GM21423 (cell line): ENCODE measurements around the gene SLC16A4.

Experiments used
- ATAC-seq: cut with Tn5 transposase; IDR thresholded peaks from one replicate; pipeline ENCODE4 v1.9.1; 2021; ENCODE audit warnings: mild to moderate bottlenecking, moderate library complexity; ENCODE audit not compliant: unreplicated experiment

SLC16A4 gene

GRCh38 chr1:110335265-110335664, 55.6 kb downstream of the SLC16A4 start:
- ATAC-seq: no peak

DNA sequence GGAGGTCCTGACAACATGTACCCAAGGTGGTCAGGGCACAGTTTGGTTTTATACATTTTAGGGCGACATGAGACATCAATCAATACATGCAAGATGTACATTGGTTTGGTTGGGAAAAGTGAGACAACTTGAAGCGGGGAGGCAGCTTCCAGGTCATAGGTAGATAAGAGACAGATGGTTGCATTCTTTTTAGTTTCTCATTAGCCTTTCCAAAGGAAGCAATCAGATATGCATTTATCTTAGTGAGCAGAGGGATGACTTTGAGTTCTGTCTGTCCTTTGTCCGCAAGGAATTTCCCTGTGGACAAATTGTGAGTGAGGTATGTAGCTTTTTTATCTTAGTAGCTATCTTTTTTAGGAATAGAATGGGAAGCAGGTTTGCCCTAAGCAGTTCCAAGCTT, 62.1 kb downstream of the SLC16A4 start:
- no peak for ATAC-seq

DNA sequence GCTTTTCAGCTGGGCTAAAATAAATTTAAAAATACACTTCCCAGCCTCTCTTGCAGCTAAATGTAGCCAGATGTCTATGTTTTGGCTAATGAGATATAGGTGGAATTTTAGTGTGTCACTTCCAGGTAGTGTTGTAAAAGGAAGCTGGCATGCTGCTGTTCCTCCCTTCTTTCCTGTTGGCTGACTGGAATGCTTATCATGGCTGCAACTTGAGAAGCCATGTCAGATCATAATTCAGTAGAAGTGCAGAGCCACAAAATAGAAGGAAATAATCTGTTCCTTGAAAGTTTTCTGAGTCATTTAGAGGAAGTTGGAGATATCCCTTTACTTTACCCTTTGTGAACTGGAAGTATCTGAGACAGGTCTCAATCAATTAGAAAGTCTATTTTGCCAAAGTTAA, 62.6 kb downstream of the SLC16A4 start:
- no peak for ATAC-seq

- ATAC-seq: no peak
Measured at GRCh38 chr1:110326826-110327225, 64.0 kb downstream of the SLC16A4 start.

DNA sequence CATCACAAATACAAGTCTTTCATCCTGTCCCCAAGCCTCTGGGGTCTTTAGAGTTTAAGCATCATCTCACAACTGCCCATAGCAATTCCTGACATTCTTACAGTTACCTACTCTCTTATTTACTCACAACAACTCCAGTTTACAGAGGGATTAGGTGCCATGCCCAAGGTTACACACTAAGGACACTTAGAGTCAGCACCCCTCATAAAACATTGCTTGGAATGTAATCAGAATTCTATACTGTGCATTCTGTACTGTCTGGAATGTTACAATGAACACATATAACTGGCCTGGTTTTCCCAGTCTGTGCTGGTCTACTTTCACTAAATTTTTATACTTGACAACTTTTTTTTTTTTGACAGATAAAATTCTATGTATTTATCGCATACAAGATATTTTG, 66.2 kb downstream of the SLC16A4 start:
- ATAC-seq: no peak

DNA sequence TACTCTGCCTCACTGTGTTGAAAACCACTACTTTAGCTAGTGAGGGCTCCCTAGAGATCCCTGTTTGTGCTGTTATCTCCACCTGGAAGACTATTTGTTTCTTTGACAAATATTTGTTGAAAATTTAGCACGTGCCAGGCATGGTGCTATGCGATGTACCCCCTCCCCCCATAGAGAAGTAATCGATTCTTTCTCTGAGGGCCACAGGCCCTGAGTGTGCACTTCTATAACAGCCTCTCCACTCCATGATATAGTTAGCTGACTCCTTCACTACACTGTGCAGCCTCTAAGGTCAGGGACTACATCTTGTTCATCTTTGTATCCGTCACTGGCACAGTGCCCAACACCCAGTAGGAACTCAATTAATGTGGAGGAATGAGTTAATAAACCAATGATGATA, 69.0 kb downstream of the SLC16A4 start:
- ATAC-seq: no peak

DNA sequence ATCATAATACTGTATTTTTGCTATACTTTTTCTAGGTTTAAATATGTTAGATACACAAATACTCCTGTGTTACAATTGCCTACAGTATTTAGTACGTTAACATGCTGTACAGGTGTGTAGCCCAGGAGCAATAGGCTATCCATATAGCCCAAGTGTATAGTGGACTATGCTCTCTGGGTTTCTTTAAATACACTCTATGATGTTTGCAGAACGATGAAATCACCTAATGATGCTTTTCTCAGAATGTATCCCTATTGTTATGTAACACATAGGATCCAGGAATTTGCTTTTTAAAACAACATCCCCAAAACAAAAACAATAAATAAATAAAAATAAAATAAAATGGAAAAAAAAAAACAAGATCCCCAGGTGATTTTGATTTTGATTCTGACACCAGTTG, 69.8 kb downstream of the SLC16A4 start:
- no peak for ATAC-seq

DNA sequence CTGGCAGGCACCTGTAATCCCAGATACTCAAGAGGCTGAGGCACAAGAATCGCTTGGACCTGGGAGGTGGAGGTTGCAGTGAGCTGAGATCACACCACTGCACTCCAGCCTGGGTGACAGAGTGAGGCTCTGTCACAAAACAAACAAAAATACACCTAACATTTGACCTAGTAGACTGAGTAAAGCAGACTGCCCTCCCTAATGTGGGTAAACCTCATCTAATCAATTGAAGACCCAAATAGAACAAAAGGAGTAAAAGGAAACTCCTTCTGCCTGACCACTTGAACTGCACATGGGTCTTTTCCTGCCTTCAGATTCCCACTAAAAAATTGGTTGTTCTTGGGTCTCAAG, 70.7 kb downstream of the SLC16A4 start:
- no peak for ATAC-seq

- no peak for ATAC-seq
Measured at GRCh38 chr1:110319332-110320167, 71.3 kb downstream of the SLC16A4 start.

GRCh38 chr1:110318046-110318445, 72.8 kb downstream of the SLC16A4 start:
- no peak for ATAC-seq

DNA sequence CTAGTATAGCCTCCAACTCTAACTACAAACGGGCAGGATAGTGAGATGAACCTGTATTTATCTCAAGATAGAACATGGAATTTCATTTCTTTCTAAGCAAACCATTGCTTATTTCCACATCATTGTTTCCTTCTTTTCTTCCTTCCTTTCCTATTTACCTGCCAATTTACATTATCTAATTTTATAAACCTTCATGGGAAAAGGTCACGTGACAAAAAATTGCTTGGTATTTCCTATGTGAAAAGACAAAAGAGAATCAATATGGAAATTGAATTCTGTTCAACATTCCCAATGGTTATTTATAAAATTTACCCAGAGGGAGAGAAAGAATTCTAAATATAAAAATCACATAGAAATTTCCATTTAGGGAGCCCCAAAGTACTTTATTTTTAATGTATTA, 74.1 kb downstream of the SLC16A4 start:
- ATAC-seq: no peak
